Left hindlimb (tissue), 1 donor: ENCODE data around the gene ATP6V1G1.
"Not testable (repeated sequence)": the region's sequence is repeated elsewhere in the genome, so short reads cannot be mapped to it uniquely, and the experiment has no call there.

Experiments
- DNase-seq: peaks from one replicate; pipeline ENCODE4 v3.0.0-alpha.2; 2018

Gene ATP6V1G1

DNA sequence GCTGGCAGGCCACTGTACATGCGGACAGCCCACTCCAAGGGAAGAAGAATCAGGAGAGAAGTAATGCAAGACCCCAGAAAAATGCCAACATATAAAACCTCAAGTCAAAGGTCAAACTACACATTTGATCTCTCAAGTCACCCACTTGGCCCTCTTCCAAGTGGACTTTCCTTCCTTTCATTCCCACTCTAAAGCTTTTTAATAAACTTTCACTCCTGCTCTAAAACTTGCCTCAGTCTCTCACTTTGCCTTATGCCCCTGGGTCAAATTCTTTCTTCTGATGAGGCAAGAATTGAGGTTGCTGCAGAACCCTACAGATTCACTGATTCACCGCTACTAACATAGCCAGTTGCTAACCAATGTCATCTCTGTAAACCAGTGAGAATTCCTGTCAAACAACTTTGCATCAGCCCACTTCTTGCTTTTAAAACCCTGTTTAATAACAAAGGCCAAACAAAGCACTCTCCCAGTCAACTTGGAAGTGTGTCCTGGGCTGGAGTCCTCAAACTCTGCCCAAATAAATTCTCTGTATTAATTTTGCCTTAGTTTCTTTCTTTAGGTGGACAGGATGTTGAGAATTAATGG, 6.9 kb upstream of the ATP6V1G1 start:
- DNase-seq = no peak

DNA sequence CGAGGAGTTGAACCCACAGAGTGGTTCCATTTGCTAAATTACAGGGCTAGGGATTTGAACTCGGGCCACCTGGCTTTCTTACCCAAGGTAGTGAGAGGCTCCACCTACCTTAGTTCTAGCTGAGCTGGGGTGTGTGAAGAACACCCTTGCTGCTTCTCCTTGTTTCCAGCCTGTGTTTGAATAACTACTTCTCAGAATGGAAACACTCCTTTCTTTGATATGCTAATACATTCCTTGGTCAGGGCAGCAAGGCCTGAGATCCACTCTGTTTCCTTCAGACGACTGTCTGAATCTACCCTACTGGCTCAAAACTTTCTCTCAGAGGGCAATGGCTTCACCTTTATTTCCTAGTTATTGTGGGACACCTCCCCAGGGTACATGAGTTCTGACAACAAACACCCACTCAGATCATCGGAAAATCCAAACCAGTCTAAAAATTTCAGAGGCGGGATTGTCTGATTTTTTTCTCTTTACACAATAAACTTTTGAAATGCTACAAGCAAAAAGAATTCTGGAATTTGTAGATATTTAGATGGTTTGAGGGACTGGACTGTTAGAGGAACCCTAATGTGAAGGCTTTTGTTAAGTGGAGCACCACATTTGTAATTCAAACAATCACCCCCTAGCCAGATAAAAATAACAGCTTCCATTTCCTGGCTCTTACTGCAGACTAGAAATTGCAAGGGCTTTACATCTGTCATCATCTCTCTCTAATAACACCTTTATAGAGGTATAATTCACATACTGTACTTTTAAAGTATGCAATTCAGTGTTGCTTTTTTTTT, 4.0 kb upstream of the ATP6V1G1 start:
- DNase-seq = no peak

DNA sequence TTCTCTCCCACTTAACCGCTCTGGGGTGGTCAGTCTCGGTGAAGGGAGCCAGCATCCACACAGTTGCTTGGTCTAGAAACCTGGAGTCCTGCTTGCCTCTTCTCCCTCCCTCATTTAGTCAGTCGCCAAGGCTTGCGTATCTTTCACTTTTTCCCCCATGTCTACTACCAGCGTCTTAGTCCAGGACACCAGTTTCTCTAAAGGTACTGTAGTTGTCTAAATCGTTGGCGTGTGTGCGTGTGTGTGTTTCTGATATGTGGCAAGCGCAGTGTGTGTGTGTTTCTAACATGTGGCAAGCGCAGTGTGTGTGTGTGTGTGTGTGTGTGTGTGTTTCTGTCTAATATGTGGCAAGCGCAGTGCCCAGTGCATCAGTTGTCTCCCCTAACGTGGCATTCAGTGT, 641 bp downstream of the ATP6V1G1 start:
- DNase-seq = no peak

DNA sequence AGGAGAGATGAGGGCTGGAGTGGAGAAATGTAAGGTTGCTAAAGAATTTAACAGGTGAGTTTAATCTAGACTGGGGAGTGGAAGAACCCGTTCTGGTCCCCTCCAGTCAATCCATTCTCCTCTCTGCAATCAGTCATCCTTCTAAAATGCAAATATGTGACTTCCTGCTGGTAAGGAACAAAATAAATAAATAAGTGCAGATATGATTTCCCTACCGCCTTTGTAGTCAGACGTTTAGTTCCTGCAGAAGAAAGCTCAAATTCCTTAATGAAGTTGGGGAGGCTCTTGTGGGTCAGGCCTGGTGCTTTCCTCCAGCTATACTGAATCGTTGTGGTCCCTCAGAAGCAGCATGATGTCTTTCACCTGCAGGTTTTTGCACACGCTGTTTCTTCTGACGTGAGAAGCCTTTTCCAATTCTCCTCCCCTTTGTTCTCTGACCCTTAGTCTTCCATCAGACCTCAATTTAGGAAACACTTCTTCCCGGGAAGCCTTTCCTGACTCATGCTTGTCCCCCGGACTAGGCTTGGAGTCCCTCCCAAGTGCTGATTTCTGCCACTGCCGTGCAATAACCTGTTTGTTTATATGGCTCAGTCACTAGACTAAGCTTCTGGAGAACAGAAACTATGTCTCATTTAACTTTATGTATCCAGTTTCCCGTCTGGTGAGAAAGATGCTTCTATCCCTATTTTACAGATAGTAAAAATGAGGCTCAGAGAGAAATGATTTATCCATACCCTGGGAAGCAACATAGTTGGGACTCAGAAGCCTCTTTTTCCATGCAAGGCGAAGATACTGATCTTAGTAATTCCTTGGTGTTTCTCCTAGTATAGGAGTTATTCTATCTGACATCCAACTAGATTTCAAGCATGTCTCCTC, 1.3 kb downstream of the ATP6V1G1 start:
- no peak for DNase-seq

DNA sequence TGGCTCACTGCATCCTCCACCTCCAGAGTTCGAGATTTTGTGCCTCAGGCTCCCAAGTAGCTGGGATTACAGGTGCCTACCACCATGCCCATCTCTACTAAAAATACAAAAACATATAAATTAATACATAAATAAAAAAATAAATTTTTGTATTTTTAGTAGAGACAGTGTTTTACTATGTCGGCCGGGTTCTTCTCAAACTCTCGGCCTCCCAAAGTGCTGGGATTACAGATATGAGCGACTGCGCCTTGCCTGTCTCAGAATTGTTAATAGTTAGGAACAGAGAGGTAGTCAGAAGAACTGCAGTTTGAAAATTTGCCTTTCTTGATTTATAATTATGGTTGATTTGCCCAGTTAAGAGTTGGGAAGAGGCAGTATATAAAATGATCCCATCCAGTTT, 2.8 kb downstream of the ATP6V1G1 start:
- no peak for DNase-seq

DNA sequence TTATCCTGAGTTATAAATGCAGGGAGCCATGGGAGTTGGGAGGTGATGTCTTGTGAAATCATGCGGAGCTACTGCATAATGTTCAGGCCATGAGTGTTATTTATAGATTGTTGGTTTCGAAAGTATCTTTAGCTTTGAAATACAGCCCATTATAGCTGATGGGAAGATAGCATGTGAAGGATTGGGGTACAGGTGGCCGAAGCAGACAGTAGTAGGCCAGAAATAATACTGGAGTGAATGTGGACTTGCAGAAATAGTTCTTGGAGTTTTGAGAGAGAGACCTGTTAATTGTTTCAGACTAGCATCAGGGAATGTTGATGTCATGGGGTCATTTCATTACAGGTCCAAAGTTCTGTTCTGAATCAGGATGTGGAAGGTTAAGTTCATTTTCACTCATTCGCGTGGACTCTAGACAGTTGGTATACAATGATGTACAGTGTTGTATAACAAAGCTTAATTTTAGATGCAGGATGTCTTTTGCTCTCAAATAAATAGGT, 3.8 kb downstream of the ATP6V1G1 start:
- no peak for DNase-seq

DNA sequence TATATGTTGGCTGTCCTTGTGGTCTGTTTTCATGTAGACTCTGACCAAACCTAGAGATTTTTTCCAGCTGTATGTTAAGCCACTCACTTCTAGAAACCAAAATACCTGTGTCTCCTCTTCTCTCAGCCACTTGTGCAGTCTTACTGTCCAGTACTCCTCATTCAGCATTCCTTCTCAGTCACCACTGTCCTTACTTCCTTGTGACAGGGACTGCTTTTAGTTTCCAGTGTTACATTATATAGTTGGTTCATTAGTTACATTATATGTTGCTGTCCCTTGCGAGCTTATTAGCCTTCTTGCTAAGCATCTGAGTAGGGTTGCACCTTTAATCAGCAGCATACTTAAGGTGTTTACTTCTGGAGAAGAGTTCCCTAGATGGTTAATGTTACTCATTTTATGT, 4.3 kb downstream of the ATP6V1G1 start:
- DNase-seq = no peak

DNA sequence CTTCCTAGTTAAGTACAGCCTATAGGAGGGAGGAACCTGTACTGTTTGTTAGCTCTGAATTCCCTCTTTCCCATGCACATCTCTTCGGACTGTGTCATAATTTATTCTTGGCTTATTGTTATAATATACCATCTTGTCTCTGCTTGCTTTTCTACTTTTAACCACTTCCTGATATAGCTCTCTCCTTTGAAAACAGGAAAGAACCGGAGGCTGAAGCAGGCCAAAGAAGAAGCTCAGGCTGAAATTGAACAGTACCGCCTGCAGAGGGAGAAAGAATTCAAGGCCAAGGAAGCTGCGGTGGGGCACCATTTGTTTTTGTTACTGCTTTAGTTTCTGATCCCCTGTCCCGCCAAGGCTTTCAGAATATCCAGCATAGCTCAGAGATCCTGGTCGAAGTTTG, 4.8 kb downstream of the ATP6V1G1 start:
- DNase-seq = no peak

DNA sequence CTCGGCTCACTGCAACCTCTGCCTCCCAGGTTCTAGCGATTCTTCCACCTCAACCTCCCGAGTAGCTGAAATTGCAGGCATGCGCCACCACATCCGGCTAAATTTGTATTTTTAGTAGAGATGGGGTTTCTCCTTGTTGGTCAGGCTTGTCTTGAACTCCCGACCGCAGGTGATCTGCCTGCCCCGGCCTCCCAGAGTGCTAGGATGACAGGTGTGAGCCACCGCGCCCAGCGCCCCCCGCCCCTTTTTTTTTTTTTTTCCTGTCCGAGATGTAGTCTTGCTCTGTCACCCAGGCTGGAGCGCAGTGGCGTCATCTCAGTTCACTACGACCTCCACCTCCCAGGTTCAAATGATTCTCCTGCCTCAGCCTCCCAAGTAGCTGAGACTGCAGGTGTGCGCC, 6.6 kb downstream of the ATP6V1G1 start:
- DNase-seq = no peak

DNA sequence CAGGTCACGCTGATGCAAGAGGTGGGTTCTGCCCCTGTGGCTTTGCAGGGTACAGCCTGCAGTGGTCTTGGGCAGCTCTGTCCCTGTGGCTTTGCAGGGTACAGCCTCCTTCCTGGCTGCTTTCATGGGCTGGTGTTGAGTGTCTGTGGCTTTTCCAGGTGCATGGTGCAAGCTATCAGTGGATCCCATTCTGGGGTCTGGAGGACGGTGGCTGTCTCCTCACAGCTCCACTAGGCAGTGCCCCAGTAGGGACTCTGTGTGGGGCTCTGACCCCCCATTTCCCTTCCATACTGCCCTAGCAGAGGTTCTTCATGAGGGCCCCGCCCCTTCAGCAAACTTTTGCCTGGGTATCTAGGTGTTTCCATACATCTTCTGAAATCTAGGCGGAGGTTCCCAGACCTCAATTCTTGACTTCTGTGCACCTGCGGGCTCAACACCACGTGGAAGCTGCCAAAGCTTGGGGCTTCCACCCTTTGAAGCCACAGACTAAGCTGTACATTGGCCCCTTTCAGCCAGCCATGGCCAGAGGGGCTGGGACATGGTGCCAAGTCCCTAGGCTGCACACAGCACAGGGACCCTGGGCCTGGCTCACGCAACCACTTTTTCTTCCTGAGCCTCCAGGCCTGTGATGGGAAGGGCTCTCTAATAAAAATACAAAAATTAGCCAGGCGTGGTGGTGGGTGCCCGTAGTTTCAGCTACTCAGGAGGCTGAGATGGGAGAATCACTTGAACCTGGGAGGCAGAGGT, 13.1 kb downstream of the ATP6V1G1 start:
- DNase-seq = not testable (repeated sequence)

DNA sequence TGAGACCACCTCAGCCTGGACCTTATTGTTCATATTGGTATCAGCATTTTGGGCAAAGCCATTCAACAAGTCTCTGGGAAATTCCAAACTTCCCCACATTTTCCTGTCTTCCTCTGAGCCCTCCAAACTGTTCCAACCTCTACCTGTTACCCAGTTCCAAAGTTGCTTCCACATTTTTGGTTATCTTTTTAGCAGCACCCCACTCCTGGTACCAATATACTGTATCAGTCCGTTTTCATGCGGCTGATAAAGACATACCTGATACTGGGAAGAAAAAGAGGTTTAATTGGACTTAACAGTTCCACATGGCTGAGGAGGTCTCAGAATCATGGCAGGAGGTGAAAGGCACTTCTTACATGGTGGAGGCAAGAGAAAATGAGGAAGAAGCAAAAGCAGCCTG, 14.2 kb downstream of the ATP6V1G1 start:
- not testable (repeated sequence) for DNase-seq

DNA sequence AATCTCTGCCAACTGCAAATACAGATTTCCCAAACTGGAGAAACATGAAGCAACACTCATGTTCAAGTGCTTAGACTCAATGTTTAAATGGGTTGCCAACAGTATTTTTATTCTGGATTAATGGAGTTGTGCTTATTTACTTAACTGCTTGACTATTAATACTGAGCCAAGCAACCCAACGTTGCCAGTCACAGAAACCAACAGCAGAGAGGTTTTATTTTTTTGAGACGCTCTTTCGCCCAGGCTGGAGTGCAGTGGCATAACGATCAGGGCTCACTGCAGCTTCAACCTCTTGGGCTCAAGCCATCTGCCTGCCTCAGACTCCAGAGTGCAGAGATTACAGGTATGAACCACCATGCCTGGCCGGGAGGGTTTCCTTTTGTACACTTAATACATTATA, 15.1 kb downstream of the ATP6V1G1 start:
- no peak for DNase-seq

DNA sequence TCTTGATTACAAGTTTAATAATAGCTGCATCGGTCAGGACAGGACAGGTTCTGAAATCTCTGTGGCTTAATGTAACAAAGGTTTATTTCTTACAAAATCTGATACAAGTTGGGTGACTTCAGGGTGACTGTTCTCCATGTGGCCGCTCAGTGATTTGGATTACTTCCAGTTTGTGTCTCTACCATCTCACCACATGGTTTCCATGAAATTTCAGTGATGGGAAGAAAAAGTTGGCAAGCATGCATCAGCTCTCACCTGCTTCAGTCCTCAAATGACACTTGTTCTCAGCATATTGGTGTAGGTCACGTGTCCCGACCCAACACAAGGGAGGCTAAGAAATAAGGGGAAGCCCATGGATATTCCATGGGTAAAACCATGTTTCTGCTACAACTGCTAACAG, 15.7 kb downstream of the ATP6V1G1 start:
- no peak for DNase-seq

DNA sequence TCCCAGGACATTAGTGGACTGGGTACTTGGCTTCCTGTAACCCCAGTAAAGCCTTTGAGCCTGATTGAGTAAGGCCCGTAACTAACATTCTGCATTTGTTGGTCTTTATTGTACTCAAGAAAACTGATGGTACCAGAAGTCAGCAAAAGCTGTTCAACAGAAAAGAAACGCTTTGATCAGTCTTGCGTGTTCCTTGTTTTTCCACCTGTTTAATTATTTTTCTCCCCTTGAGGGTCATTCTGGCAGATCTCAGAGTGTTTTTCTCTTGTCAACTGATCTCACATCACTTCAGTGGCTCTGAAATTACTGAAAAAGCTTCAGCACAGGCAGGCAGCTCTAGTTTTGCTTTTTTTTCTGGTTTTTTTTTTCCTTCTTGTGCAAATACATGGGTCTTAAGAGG, 17.4 kb downstream of the ATP6V1G1 start:
- no peak for DNase-seq

DNA sequence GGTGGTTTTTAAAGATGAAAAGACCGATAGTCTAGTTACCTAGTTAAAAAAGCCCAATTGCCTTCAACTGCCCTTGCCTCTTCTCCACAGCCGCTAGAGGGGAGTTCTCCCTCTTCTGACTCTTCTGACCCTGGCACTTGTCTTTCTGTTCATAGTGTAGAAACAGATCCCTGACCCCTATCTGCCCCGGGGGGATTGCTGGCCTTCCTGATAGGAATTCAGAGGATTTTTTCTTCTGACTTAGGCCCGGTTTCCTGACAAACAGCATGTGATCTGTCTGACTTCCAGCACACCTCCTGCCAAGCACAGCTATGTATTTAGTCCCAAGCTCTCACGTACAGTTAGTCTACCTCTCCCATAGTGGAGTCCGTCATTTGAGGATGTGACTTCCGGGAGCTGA, 18.5 kb downstream of the ATP6V1G1 start:
- no peak for DNase-seq

DNA sequence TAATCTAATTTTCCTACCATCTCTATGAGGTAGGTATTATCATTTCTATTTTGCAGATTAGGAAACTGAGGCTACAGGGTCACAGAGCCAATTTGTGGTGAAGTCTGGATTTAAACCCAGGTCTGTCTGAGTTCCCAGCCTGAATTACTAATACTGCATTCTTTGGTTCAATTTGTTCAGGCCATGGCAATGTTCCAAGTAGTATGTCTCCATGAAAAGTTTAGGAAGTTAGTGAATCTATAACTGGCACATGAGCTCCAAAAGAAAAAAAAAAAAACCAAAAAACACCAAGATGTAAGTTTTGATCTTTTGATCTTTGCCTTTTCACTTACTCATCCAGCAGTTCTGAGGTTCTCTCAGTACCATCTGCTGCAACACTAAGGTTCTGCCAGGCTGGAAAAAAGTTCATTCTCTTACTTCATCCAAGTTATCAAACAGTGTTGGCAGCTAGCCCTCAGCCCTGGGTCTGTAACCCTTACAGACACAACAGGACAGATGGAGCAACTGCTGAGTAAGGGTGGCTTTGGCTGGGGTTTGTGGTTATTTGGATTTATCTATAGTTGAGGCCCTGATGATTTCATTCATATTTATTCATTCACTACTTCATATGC, 19.1 kb downstream of the ATP6V1G1 start:
- no peak for DNase-seq

DNA sequence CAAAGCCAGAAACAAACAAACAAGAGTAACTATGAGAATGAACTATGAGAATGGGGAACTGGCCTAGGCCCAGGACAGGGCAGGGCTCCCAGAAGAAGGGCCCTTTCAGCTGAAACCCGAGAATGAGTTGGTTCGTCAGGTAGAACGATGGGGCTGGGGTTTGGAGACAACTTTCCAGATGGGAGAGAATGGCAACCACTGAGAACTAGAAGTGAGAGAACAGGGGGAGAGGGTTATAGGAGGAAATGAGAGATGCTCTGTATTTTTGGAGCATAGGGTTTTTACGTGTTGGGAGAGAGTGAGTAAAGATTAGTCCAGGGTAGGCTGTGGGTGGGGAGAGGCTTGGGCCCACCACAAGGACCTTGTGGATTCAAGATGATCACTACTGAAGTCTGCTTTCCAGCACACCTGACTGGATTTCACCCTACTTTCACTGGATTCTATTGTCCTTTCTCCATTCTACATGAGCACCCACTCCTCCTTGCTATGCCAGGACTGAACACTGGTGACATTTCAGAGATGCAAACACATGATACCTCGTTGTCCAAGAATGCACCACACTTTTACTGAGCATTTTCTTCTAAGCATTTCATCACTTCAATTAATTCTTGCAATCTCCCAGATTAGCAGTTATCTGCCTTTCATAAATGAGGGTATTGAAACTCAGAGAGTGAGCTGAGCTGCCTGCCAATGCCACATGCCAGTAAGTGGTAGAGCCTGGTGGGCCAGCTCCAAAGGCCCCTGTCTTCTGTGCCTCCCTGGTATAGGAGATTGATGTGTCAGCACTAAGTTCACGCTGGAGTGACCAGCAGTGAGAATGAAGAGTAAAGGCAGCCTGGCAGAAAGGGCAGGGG, 20.3 kb downstream of the ATP6V1G1 start:
- no peak for DNase-seq

DNA sequence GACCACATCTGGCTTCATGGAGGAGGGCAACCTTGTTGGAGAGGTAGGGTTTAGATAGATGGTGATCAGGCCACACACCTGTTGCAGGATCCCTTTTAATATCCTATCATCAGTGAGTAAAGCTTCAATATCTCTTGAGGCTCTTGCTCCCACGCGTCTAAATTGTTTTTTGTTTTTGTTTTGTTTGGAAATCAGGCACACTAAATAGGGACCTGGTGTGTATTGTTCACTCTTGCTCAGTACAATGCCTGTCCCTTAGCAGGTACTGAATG, 20.9 kb downstream of the ATP6V1G1 start:
- DNase-seq = no peak

DNA sequence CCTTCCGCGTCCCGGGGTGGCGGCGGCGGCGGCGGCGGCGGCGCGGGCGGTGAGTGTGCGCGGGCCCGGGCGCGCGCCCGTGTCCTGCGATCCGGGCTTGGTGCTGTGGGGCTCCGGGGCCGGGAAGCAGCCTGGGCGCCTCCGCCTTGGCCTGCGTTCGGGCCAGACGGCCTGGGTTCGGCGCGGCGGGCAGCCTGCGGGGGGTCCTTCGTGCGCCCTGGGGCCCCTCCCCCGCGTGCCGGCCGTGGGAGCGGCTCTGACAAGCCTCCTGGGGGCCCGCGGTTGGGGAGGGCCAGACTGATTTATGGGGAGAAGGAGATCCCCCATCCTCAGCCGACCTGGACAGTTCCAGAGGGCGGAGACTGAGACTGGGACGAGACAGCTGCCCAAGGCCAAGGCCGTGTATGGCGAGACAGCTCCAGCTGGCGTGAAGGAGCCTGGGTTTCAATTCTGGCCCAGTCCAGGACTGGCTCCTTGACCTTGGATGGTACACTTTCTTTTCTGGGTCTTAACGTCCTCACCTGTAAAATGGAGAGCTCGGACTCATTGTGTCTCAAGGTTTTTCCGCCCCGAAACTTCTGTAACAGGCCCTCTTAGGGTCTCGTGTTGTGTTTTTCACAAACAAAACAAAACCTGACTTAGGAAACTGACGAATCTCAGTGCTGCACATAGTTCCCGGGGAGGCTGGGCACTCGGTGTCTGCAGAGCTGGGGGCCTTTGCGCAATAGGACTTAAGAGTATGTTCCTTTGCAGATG, 24.1 kb downstream of the ATP6V1G1 start:
- DNase-seq = peak; percentile 72

DNA sequence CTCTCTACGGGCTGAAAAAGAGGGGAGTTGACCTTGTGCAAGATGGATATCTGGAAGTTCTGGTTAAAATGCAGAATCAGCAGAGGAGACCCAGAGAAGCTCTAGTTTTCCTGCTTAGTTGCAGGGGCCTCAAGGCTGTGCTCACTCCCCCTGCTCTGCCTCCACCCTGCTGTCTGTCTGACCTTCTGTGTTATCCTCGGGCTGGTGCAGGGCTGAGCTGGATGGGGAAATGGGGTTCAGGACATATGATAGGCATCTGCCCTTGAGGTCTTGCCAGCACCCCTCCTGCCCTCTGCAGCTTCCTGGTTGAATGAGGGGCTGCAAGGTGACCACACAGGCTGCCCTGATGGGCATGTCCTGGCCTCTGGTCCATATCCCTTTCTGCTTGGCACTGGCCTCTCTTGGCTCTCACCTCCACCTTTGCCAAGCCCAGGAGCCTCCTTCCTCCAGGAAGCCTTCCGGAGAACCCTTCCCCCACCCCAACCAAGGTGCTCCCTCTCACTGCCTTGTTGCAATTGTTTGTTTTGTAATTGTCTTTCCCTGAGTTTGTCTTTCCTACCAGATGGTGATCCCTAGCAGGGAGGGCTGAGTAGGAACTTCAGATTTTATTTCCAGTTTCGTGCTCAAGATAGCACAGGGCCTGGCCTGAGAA, 24.8 kb downstream of the ATP6V1G1 start:
- DNase-seq = no peak
